ENCODE results near the gene CNNM3. TPM values are rescaled to one million over a fixed set of nuclear protein-coding genes. Genes with fewer than 3 reads are reported as not detected.

Gene CNNM3
- total RNA-seq, 4 donors from 2014 or later, result 15.4 to 30.0 (median 18.8) TPM

- TF ChIP-seq, protein P1, sequence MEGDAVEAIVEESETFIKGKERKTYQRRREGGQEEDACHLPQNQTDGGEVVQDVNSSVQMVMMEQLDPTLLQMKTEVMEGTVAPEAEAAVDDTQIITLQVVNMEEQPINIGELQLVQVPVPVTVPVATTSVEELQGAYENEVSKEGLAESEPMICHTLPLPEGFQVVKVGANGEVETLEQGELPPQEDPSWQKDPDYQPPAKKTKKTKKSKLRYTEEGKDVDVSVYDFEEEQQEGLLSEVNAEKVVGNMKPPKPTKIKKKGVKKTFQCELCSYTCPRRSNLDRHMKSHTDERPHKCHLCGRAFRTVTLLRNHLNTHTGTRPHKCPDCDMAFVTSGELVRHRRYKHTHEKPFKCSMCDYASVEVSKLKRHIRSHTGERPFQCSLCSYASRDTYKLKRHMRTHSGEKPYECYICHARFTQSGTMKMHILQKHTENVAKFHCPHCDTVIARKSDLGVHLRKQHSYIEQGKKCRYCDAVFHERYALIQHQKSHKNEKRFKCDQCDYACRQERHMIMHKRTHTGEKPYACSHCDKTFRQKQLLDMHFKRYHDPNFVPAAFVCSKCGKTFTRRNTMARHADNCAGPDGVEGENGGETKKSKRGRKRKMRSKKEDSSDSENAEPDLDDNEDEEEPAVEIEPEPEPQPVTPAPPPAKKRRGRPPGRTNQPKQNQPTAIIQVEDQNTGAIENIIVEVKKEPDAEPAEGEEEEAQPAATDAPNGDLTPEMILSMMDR (IDR thresholded peaks at IDR 0.05), result no peak
- TF ChIP-seq POLR2A (IDR thresholded peaks at IDR 0.05), result no peak
- 92 to 93% methylated on average over 13 to 14 of the region's 14 CpGs for WGBS, 2 donors
- no peak for DNase-seq (ENCODE audit: low spot score in 2 of 2)
- intact Hi-C loops (cut with DNase I; ENCODE audit: low total_unique reads), result no loop called here
- H3K4me3 ChIP-seq (ENCODE audit: low read depth, poor library complexity, severe bottlenecking), result no peak overlapping the region
Measured at GRCh38 chr2:96825057-96825456, 9.0 kb downstream of the CNNM3 start.

DNA sequence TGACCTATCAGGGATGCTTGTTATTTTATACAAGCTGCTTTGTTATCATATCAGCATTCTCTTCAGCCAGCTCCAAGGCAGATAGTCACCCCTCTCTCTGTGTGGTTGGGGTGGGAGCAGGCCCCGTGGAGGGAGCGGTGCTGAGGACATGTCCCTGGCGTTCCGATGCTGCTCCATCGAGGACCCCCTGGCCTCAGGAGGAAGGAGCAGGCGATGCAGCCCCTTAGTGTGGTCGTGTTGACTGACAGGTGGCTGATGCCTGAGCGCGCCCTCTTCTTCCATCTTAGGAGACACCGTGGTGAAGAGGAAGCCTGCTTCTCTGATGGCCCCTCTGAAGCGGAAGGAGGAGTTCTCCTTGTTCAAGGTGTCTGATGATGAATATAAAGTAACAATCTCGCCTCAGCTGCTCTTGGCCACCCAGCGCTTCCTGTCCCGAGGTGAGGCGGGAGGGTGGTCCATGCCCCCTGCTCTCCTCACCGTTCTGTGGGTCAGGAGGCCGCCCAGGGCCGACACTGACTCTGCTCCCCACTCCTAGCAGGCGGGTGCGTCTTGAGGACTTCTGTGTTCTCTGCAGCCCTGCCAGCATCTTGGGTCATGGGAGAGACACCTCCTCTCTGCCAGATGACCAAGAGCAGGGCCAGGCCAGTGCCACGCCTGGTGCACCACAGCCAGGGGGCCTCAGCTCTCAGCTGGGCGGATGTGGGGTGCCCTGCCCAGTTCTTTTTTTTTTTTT, 10.6 kb downstream of the CNNM3 start:
- no peak for TF ChIP-seq POLR2A (IDR thresholded peaks at IDR 0.05)
- TF ChIP-seq, protein P1 (IDR thresholded peaks at IDR 0.05), result no peak
- 92 to 93% methylated on average over 20 to 22 of the region's 22 CpGs for WGBS, 2 donors
- intact Hi-C loops (cut with DNase I; ENCODE audit: low total_unique reads), result no loop called here
- no peak overlapping the region for H3K4me3 ChIP-seq (ENCODE audit: low read depth, poor library complexity, severe bottlenecking)
- no peak for DNase-seq (ENCODE audit: low spot score in 2 of 2)

DNA sequence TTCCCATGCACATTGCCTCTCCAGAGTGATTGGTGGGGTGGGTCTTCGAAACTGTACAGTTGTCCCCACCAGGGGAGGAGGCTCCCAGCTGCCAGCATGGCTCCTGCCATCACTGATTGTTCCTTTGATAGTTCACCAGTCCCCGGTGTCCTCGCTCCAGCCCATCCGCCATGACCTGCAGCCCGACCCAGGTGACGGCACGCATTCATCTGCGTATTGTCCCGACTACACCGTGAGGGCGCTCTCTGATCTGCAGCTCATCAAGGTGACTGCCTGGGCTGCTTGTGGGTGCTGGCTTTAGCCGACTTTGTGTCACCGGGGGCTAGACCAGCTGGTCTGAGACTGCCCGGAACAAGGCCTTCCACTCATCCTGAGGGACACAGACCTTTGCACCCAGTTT, 12.4 kb downstream of the CNNM3 start:
- no peak overlapping the region for H3K4me3 ChIP-seq (ENCODE audit: low read depth, poor library complexity, severe bottlenecking)
- no peak for DNase-seq (ENCODE audit: low spot score in 2 of 2)
- intact Hi-C loops (cut with DNase I; ENCODE audit: low total_unique reads), result no loop called here
- WGBS, 2 donors, result 95 to 97% methylated on average over 14 of the region's 14 CpGs
- TF ChIP-seq POLR2A (IDR thresholded peaks at IDR 0.05), result no peak
- TF ChIP-seq, protein P1 (IDR thresholded peaks at IDR 0.05), result no peak

DNA sequence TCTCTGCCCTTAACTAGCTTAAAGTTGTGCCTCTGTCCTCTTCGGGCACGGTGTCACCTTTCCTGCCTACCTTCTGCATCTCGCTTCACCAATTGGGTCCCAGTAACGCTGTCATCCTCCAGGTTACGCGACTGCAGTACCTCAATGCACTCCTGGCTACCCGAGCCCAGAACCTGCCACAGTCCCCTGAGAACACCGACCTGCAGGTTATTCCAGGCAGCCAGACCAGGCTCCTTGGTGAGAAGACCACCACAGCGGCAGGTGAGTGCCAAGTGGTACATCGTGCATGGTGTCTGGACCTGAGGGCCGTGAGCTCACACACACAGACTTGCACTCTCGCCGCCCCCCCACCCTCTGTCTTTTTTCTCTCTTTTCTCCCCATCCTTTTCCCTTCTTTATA, 12.8 kb downstream of the CNNM3 start:
- intact Hi-C loops (cut with DNase I; ENCODE audit: low total_unique reads), result no loop called here
- no peak for DNase-seq (ENCODE audit: low spot score in 2 of 2)
- H3K4me3 ChIP-seq (ENCODE audit: low read depth, poor library complexity, severe bottlenecking), result no peak overlapping the region
- TF ChIP-seq POLR2A (IDR thresholded peaks at IDR 0.05), result no peak
- TF ChIP-seq, protein P1 (IDR thresholded peaks at IDR 0.05), result no peak
- 94 to 97% methylated on average over 13 of the region's 13 CpGs for WGBS, 2 donors

DNA sequence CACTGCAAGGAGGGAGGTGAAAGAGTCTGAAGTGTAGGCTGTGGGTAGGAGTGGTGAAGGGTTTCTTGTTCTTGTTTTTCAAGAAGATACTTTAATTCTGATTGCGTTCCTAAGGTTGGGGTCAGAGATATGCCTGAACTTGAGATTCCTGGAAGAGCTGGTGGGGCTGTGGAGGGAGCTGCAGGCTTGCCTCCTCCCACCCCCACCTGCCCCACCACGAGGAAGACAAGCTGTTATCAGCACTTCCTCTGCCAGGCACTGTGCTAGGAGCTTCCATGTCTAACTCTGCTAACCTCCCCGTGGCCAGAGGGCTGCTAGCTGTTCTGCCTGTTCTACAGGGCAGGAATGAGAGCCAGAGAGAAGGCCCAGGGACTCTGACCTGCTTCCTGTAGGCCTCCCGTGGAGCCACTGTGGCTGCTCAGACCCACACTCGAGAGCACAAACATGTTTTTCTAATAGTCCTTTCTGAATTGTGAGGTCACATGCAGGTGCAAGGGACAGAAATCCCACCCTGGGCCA, 14.0 kb downstream of the CNNM3 start:
- 53 to 71% methylated on average over 5 of the region's 5 CpGs for WGBS, 2 donors
- DNase-seq (ENCODE audit: low spot score in 2 of 2), result no peak
- intact Hi-C loops (cut with DNase I; ENCODE audit: low total_unique reads), result no loop called here
- TF ChIP-seq POLR2A (IDR thresholded peaks at IDR 0.05), result no peak
- TF ChIP-seq, protein P1 (IDR thresholded peaks at IDR 0.05), result no peak
- no peak overlapping the region for H3K4me3 ChIP-seq (ENCODE audit: low read depth, poor library complexity, severe bottlenecking)

Data from lower leg skin (tissue), 4 donors.